Measurements from ENCODE around the gene TCFL5.
A peak's percentile ranks its signal among the peaks of the same experiment; 100 is the strongest.
"Not testable (repeated sequence)": the region's sequence is repeated elsewhere in the genome, so short reads cannot be mapped to it uniquely, and the experiment has no call there.

TCFL5 gene

DNA sequence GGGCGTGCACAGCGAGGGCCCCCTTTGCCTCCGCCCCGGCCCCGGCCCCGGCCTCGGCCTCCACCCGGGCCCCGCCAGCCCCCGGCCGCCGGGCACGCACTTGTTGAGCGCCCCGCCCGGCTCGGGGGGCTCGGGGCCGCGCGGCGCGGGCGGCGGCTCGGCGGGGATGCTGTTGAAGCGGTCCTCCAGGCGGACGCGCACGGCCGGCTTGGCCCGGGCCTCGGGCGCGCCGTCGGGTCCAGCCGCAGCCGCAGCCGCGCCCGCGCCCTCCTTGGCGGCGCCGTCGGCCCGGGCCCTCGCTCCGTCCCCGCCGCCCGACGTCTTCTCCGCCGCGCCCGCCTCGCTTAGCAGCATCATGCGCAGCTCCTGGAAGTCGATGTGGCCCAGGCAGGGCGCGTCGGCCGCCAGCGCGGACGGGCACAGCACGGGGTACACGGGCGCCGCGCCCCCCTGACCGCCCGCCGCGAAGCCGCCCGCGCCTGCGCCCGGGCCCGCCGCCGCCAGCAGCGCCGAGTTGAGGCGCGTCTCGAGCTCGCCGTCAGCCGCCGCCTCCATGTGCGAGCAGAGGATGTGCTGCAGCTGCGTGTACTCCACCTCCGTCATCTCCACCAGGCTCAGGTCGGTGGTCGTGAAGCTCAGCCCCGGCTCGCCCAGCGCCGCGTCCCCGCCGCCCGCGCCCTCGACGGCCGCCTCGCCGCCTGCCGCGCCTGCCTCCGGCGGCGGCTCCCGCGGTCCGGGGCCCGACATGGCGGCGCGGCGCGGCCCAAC is 514 bp downstream of the TCFL5 start:
- peak; percentile 5 for TF ChIP-seq POLR2A (IDR thresholded peaks at IDR 0.05; ENCODE audit: low read length)
- TF ChIP-seq GATA1 (IDR thresholded peaks at IDR 0.05; ENCODE audit: low read depth, low read length), result no peak
- DNase-seq, result peak; percentile 71 to 78

DNA sequence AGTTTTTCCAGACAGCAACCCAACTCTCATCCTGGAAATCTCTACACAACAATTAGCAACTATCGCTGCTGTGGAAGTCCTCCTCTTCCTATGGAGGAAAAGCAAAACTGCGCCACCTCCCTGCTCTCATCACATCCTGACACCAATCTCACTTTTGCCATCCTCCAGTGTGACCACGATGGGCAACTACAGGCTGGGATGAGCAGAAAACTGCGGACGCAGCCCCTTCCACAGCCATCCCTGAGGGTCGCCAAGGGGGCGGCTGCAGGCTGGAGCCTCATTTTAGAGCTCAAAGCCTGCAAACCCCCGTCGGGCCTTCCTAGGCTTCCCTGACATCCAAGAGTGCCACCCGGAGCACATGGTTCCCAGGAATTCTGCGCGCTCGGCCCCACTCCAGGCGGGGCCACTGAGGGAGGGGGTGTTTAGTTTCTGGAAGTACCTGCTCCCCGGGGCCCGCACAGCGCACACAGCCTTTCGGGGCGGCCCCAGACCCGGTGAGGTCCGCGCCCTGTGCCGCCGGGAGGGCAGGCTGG is 1.2 kb downstream of the TCFL5 start:
- TF ChIP-seq GATA1 (IDR thresholded peaks at IDR 0.05; ENCODE audit: low read depth, low read length) (no peak), POLR2A (IDR thresholded peaks at IDR 0.05; ENCODE audit: low read length) (peak; percentile 6)
- no peak for DNase-seq

DNA sequence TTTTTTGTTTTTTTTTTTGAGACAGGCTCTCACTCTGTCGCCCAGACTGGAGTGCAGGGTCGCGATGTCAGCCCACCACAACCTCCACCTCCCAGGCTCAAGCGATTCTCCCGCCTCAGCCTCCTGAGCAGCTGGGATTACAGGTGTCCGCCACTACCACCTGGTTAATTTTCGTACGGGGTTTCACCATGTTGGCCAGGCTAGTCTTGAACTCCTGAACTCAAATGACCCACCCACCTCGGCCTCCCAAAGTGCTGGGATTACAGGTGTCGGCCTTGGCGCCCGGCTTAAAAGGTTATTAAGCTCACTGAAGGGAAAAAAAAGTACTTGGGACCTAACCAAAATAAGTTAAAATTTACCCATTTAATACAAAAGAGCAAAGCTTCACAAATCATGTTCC is 1.9 kb downstream of the TCFL5 start:
- TF ChIP-seq POLR2A (IDR thresholded peaks at IDR 0.05; ENCODE audit: low read length), result no peak
- DNase-seq, result no peak

DNA sequence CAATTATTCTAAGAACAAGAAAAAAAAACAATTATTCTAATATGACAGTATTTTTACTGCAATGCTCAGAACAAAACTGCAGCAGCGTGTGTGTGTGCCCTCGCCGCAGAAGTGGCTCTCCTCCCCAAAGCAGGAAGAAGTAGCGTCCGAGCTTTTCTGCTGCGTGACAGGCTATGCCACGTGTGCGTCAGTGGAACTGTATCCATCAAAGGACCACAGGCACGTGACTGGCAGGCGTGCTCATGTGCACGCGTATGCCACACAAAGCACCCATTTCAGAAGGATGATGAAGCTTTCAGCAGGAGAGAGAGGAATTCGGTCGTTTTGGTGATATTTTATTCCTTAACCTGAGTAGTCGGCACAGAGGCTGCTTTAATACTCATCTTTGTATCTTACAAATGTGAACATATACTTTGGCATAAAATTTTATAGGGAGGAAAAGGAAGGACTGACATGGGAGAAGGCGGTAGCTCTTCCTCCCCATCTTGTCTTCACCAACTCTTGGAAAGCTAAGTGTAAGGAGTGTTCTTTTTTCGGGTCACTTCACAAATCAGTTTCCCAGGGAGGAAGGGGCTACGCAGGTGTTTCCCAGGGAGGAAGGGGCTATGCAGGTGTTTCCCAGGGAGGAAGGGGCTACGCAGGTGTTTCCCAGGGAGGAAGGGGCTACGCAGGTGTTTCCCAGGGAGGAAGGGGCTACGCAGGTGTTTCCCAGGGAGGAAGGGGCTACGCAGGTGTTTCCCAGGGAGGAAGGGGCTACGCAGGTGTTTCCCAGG is 3.4 kb downstream of the TCFL5 start:
- TF ChIP-seq GATA1 (IDR thresholded peaks at IDR 0.05; ENCODE audit: low read depth, low read length) (no peak), POLR2A (IDR thresholded peaks at IDR 0.05; ENCODE audit: low read length) (no peak)
- DNase-seq, result no peak

DNA sequence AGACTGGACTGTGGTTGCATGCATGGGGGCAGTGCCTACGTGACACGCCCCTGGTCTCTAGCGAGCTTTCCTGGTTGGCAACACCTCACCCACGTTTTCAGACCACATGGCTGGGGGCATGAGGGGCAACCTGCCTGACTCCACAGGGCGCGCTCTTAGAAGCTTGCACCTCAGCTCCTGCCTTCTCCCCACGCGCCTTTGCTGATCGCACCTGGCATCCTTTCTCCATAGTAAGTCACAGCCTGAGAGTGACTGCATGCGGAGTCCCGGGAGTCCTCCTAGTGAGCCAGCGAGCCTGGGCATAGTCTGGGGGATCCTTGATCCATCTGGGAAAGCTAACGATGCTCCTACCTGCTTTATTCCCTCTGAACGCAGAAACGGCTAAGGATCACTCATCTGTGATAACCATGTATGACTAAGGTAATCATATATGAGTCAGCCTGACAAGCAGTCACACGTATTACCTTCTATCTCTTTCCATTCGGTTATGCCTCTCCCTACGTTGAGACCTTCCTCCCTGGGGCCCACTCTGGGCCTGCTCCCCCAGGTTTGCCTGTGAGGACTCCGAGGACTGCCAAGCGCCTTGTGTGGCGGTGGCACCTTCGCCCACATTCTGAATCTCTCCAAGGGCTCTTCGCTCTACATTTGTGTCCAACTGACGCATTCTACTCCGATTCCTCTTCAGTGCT is 4.5 kb downstream of the TCFL5 start:
- no peak for DNase-seq
- TF ChIP-seq GATA1 (IDR thresholded peaks at IDR 0.05; ENCODE audit: low read depth, low read length) (no peak), POLR2A (IDR thresholded peaks at IDR 0.05; ENCODE audit: low read length) (no peak)

DNA sequence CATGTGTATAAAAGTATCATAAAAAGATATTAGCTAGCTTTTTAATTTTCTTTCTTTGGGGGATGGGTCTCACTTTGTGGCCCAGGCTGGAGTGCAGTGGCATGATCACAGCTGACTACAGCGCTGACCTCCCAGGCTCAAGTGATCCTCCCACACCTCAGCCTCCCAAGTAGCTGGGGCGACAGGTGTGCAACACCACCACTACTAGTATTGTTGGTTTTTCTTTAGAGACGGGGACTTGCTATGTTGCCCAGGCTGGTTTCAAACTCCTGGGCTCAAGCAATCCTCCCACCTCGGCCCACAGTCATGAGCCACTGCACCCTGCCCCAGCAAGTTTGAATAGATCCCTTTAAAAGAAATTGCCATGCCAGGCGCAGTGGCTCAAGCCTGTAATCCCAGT is 6.5 kb downstream of the TCFL5 start:
- DNase-seq, result no peak
- TF ChIP-seq POLR2A (IDR thresholded peaks at IDR 0.05; ENCODE audit: low read length), result no peak
- no peak for TF ChIP-seq GATA1 (IDR thresholded peaks at IDR 0.05; ENCODE audit: low read depth, low read length)

DNA sequence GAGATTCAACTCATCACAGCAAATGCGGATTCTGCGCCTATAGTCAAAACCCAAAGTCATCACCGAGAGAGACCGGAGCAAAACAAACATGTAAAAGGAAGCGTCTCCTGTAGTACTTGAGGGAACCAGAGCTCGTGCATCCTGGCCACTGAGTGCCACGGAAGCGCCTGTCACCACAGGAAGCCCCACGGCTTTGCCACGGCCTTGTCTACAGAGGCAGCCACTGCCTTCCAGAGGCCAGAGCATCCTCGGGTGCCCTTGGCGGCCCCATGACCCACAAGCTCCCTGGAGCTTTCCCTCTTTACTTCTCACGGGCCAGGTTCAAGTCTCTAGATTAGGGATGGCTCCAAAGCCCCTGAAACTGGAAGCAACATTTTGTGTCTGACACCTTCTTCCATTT is 7.5 kb downstream of the TCFL5 start:
- no peak for TF ChIP-seq POLR2A (IDR thresholded peaks at IDR 0.05; ENCODE audit: low read length)
- TF ChIP-seq GATA1 (IDR thresholded peaks at IDR 0.05; ENCODE audit: low read depth, low read length), result no peak
- no peak for DNase-seq

DNA sequence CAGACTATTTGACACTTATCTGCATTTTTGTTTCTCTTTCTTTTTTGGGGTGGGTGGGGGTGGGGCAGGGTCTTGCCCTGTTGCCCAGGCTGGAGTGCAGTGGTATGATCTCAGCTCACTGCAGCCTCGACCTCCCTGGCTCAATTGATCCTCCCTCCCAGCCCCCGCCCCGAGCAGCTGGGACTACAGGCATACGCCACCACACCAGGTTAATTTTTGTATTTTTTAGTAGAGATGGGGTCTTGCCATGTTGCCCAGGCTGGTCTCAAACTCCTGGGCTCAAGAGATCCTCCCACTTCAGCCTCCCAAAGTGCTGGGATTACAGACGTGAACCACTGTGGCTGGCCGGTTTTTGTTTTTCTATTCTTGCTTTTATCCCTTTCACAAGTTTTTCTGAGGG is 8.3 kb downstream of the TCFL5 start:
- not testable (repeated sequence) for DNase-seq

DNA sequence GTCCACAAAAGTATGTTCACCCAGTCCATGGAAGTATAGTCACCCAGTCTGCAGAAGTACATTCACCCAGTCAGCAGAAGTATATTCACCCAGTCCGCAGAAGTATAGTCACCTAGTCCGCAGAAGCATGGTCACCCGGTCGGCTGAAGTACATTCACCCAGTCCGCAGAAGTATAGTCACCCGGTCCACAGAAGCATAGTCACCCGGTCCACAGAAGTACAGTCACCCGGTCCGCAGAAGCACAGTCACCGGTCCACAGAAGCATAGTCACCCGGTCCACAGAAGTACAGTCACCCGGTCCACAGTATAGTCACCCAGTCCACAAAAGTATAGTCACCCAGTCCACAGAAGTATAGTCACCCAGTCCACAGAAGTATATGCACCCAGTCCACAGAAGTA is 8.8 kb downstream of the TCFL5 start:
- DNase-seq, result no peak
- TF ChIP-seq POLR2A (IDR thresholded peaks at IDR 0.05; ENCODE audit: low read length) (no peak), GATA1 (IDR thresholded peaks at IDR 0.05; ENCODE audit: low read depth, low read length) (no peak)

DNA sequence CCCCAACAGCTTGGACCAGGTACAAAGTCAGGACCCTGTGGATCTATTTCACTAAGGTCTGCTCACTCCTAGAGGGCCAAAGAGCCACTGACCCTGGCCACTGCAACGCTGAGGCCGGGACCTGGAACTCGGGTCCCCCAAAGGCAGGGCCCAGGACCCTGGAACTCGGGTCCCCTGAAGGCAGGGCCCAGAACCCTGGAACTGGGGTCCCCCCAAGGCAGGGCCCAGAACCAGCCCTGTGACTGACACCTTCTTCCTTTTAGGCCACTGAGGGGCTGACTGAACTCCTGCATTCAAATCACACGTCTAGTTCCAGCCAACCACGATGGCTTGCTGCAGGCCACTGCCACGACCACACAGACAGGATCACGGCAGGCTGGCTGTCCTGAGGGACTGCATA is 9.4 kb downstream of the TCFL5 start:
- TF ChIP-seq GATA1 (IDR thresholded peaks at IDR 0.05; ENCODE audit: low read depth, low read length) (no peak), POLR2A (IDR thresholded peaks at IDR 0.05; ENCODE audit: low read length) (no peak)
- no peak for DNase-seq

DNA sequence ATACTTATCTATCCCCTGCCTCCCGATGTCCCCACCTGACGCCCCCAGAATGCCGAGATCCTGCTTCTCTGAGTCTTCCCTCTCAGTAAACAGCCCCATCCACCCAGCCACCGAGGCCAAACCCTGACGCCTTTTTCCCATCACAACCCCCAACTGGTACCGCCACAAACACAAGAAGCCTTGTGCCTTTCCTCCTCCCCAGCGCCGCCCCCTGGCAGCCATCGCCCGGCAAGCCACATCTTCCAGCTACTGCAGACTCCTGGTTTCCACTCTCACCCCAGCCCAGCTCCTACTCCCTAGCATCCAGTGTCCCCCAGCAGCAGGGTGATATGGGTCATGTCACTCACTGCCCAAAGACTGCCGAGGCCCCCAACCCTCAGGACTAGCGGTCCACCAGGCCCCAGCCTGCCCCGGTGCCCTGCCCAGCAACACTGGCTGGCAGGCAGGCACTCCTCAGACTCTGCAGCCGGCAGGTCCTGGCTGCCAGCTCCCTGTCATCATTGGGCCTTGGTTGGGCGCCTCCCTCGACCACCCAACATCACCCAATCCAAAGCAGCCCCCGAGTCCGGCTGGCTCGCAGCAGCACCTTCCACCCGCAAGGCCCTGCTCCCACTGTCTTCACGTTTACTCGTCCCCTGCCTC is 11.2 kb downstream of the TCFL5 start:
- no peak for DNase-seq
- TF ChIP-seq POLR2A (IDR thresholded peaks at IDR 0.05; ENCODE audit: low read length), result no peak
- TF ChIP-seq GATA1 (IDR thresholded peaks at IDR 0.05; ENCODE audit: low read depth, low read length), result no peak

DNA sequence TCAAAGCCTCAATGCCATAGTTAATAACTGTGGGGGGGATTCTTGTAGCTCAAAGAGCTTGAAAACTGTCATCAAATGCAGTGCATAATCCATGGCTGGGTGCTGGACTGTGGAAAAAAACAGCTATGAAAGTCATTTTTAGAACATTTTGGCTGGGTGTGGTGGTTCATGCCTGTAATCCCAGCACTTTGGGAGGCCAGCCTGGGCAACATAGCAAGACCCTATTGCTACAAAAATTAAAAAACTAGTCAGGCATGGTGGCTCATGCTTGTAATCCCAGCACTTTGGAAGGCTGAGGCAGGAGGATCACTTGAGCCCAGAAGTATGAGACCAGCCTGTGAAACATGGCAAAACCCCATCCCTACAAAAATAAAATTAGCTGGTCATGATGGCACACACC is 12.2 kb downstream of the TCFL5 start:
- no peak for DNase-seq
- TF ChIP-seq POLR2A (IDR thresholded peaks at IDR 0.05; ENCODE audit: low read length), result no peak

DNA sequence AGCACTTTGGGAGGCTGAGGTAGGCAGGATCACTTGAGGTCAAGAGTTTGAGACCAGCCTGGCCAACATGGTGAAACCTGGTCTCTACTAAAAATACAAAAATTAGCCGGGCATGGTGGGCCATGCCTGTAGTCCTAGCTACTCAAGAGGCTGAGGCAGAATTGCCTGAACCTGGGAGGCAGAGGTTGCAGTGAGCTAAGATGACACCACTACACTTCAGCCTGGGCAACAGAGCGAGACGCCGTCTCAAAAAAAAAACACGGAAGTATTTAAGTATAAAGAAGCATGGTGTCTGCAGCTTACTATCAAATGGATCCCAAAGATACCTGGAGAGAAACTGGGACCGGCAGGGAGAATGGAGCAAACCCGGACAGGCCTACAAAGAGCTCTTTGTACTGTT is 12.7 kb downstream of the TCFL5 start:
- not testable (repeated sequence) for DNase-seq

DNA sequence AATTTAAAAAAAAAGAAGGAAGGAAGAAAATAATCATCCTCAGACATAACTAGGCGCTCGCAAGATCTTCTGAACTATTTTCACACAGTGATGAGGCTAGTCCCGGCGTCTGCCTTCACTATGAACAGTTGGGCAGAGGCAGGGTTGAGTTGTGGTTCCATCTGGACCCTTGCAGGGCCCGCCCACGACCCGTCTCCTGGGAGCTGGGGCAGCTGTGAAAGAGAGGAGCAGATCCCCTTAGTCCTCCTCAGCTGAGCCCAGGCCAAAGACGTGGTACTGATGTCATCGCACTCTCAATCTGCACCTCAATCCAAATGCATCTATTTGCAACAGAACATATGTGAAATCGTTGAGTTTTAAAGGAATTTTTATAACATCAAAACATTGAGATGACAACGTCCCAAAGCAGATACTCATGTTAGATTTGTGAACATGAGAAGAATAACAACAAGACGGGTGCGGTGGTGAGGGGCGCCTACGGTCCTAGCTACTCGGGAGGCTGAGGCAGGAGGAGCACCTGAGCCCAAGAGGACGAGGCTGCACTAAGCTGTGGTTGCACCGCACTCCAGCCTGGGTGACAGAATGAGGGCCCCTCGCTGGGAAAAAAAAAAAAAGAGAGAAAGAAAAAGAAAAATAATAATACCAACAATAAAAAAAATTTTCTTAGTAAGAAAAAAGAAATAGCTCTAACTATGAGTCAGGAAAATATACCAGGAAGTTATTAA is 15.3 kb downstream of the TCFL5 start:
- TF ChIP-seq GATA1 (IDR thresholded peaks at IDR 0.05; ENCODE audit: low read depth, low read length) (no peak), POLR2A (IDR thresholded peaks at IDR 0.05; ENCODE audit: low read length) (no peak)
- no peak for DNase-seq

All from erythroblast (primary cell).